ENCODE data around the gene GDF7. TPM values are rescaled to one million over a fixed set of nuclear protein-coding genes. Genes with fewer than 3 reads are reported as not detected.

Gene GDF7
- total RNA-seq = 10 to 100 TPM; 15.9 to 16.4 TPM
- 10 to 100 TPM in 1 of 2 donors, 1 to 10 TPM in 1; 4.1 to 15.6 TPM for polyA plus RNA-seq
- long read RNA-seq, donor 1, partial matches to known transcripts = 0 of 15 reads
- long read RNA-seq, donor 1, other reads (novel, unspliced or antisense) = 15 of 15 reads
- long read RNA-seq, donor 2, full-length matches to known transcripts = 1 of 10 reads
- long read RNA-seq, donor 2, partial matches to known transcripts = 0 of 10 reads
- long read RNA-seq, donor 2, other reads (novel, unspliced or antisense) = 9 of 10 reads

GRCh38 chr2:20666304-20667150 lies at the start of gene GDF7:
TSS of gene GDF7 (plus strand) at chr2:20667144. CDS start at chr2:20667240, 96 bp downstream.
- Histone ChIP-seq H3K4me1 (ENCODE audit: control insufficient read depth in 1 of 2, insufficient read depth in 2 of 2, low read length in 2 of 2) (no peaks in the 10 kb centered on the region), H3K9me3 (ENCODE audit: control insufficient read depth, low read length) (no peaks in the 10 kb centered on the region), H3K27me3 (ENCODE audit: control insufficient read depth in 1 of 2, insufficient read depth in 2 of 2, low read length in 1 of 2) (no peaks in the 10 kb centered on the region), H3K36me3 (ENCODE audit: control insufficient read depth in 1 of 2, insufficient read depth in 2 of 2, low read length in 1 of 2) (peaks cover 0 to 2% of the 10 kb centered on the region in 2 donors), H3K4me3 (ENCODE audit: low read length in 2 of 2) (peak within 1 kb of the TSS; percentile 33 to 74), H3K27ac (ENCODE audit: low read depth in 1 of 2, low read length in 2 of 2) (peak within 1 kb of the TSS; percentile 91 to 96)
- ATAC-seq (ENCODE audit: low FRiP score) (peak; percentile 89), DNase-seq (peak; percentile 93 to 96)
- intact Hi-C loops (cut with DNase I) = loop anchor here in 1 of 2 donors (2.0 kb wide), 1 partner anchor 296 kb away; no protein-coding TSS in a partner anchor
- 0 to 1% methylated on average over 64 to 86 of the region's 86 CpGs for WGBS, 2 donors

- 6 to 9% methylated on average over 14 of the region's 14 CpGs for WGBS, 2 donors
- H3K4me1 ChIP-seq (ENCODE audit: control insufficient read depth in 1 of 2, insufficient read depth in 2 of 2, low read length in 2 of 2) = peaks cover 2 to 5% of the 10 kb centered on the region in 2 donors
- H3K9me3 ChIP-seq (ENCODE audit: control insufficient read depth, low read length) = no peaks in the 10 kb centered on the region
- ATAC-seq (ENCODE audit: low FRiP score) (peak; percentile 92), DNase-seq (peak; percentile 98 to 99)
- intact Hi-C loops (cut with DNase I) = loop anchor here (5.0 to 10.0 kb wide), 4 partner anchors 36 to 171 kb away; partner anchors contain the start of gene RHOB (in 1 of the 2)
- H3K4me3 ChIP-seq (ENCODE audit: low read length in 2 of 2) = no peak overlapping the region
- no peaks in the 10 kb centered on the region for H3K36me3 ChIP-seq (ENCODE audit: control insufficient read depth in 1 of 2, insufficient read depth in 2 of 2, low read length in 1 of 2)
- no peaks in the 10 kb centered on the region for H3K27me3 ChIP-seq (ENCODE audit: control insufficient read depth in 1 of 2, insufficient read depth in 2 of 2, low read length in 1 of 2)
- peak overlapping the region; percentile 89 to 99 for H3K27ac ChIP-seq (ENCODE audit: low read depth in 1 of 2, low read length in 2 of 2)
These were observed 49.0 kb upstream of the GDF7 start for GRCh38 chr2:20617892-20618467.

DNA sequence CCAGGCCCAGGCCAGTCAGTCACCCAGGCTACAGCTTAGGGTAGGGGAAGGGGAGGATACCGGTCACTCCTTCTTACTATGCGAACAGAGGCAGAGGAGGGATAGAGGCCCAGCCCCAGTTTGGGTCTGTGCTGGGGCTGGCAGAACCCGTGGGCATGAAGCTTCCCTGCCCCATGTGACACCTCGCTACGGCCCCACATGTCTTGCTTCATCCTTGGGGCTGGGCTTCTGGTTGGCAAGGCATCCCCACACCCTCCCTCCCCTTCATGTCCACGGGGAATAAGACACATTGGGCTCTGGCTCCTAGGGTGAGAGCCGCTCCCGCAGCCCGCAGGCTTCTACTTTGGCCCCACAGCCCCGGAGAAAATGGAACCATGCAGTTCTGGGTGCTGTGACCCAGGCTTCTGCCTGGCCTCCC lies 48.5 kb upstream of the GDF7 start:
- H3K9me3 ChIP-seq (ENCODE audit: control insufficient read depth, low read length) = no peaks in the 10 kb centered on the region
- no peaks in the 10 kb centered on the region for H3K27me3 ChIP-seq (ENCODE audit: control insufficient read depth in 1 of 2, insufficient read depth in 2 of 2, low read length in 1 of 2)
- peak; percentile 77 to 84 for DNase-seq
- intact Hi-C loops (cut with DNase I) = loop anchor here (5.0 to 10.0 kb wide), 4 partner anchors 36 to 171 kb away; partner anchors contain the start of gene RHOB (in 1 of the 2)
- no peak overlapping the region for H3K4me3 ChIP-seq (ENCODE audit: low read length in 2 of 2)
- H3K27ac ChIP-seq (ENCODE audit: low read depth in 1 of 2, low read length in 2 of 2) = peak overlapping the region; percentile 89 to 99
- no peaks in the 10 kb centered on the region for H3K36me3 ChIP-seq (ENCODE audit: control insufficient read depth in 1 of 2, insufficient read depth in 2 of 2, low read length in 1 of 2)
- peaks cover 2 to 5% of the 10 kb centered on the region in 2 donors for H3K4me1 ChIP-seq (ENCODE audit: control insufficient read depth in 1 of 2, insufficient read depth in 2 of 2, low read length in 2 of 2)
- WGBS, 2 donors = 5 to 10% methylated on average over 10 of the region's 10 CpGs
- peak; percentile 45 for ATAC-seq (ENCODE audit: low FRiP score)

GRCh38 chr2:20618886-20619521 lies 47.9 kb upstream of the GDF7 start:
- intact Hi-C loops (cut with DNase I) = loop anchor here (5.0 to 10.0 kb wide), 4 partner anchors 37 to 172 kb away; partner anchors contain the start of gene RHOB (in 1 of the 2)
- Histone ChIP-seq H3K4me1 (ENCODE audit: control insufficient read depth in 1 of 2, insufficient read depth in 2 of 2, low read length in 2 of 2) (peaks cover 2 to 5% of the 10 kb centered on the region in 2 donors), H3K27me3 (ENCODE audit: control insufficient read depth in 1 of 2, insufficient read depth in 2 of 2, low read length in 1 of 2) (no peaks in the 10 kb centered on the region), H3K27ac (ENCODE audit: low read depth in 1 of 2, low read length in 2 of 2) (peak overlapping the region; percentile 89 to 99), H3K9me3 (ENCODE audit: control insufficient read depth, low read length) (no peaks in the 10 kb centered on the region), H3K4me3 (ENCODE audit: low read length in 2 of 2) (no peak overlapping the region), H3K36me3 (ENCODE audit: control insufficient read depth in 1 of 2, insufficient read depth in 2 of 2, low read length in 1 of 2) (peaks cover 0 to 4% of the 10 kb centered on the region in 2 donors)
- WGBS, 2 donors = 40 to 47% methylated on average over 15 of the region's 15 CpGs
- DNase-seq (peak; percentile 53 to 74), ATAC-seq (ENCODE audit: low FRiP score) (no peak)

GRCh38 chr2:20619624-20620024 lies 47.3 kb upstream of the GDF7 start:
- ATAC-seq (ENCODE audit: low FRiP score) = no peak
- H3K36me3 ChIP-seq (ENCODE audit: control insufficient read depth in 1 of 2, insufficient read depth in 2 of 2, low read length in 1 of 2) = peaks cover 0 to 4% of the 10 kb centered on the region in 2 donors
- no peaks in the 10 kb centered on the region for H3K27me3 ChIP-seq (ENCODE audit: control insufficient read depth in 1 of 2, insufficient read depth in 2 of 2, low read length in 1 of 2)
- intact Hi-C loops (cut with DNase I) = loop anchor here (5.0 to 10.0 kb wide), 4 partner anchors 37 to 172 kb away; partner anchors contain the start of gene RHOB (in 1 of the 2)
- 47 to 55% methylated on average over 13 of the region's 13 CpGs for WGBS, 2 donors
- peak; percentile 50 to 77 for DNase-seq
- H3K4me1 ChIP-seq (ENCODE audit: control insufficient read depth in 1 of 2, insufficient read depth in 2 of 2, low read length in 2 of 2) = peaks cover 0 to under 1% of the 10 kb centered on the region in 2 donors
- peak overlapping the region; percentile 89 to 99 for H3K27ac ChIP-seq (ENCODE audit: low read depth in 1 of 2, low read length in 2 of 2)
- H3K9me3 ChIP-seq (ENCODE audit: control insufficient read depth, low read length) = no peaks in the 10 kb centered on the region
- no peak overlapping the region for H3K4me3 ChIP-seq (ENCODE audit: low read length in 2 of 2)

- H3K4me3 ChIP-seq (ENCODE audit: low read length in 2 of 2) = no peak overlapping the region
- H3K27me3 ChIP-seq (ENCODE audit: control insufficient read depth in 1 of 2, insufficient read depth in 2 of 2, low read length in 1 of 2) = no peaks in the 10 kb centered on the region
- H3K4me1 ChIP-seq (ENCODE audit: control insufficient read depth in 1 of 2, insufficient read depth in 2 of 2, low read length in 2 of 2) = no peaks in the 10 kb centered on the region
- 77 to 82% methylated on average over 8 of the region's 8 CpGs for WGBS, 2 donors
- intact Hi-C loops (cut with DNase I) = no loop called here
- peak overlapping the region in 1 of 2 donors; percentile 7 for H3K27ac ChIP-seq (ENCODE audit: low read depth in 1 of 2, low read length in 2 of 2)
- peak; percentile 41 to 51 for DNase-seq
- ATAC-seq (ENCODE audit: low FRiP score) = no peak
- no peaks in the 10 kb centered on the region for H3K9me3 ChIP-seq (ENCODE audit: control insufficient read depth, low read length)
- peaks cover 0 to 4% of the 10 kb centered on the region in 2 donors for H3K36me3 ChIP-seq (ENCODE audit: control insufficient read depth in 1 of 2, insufficient read depth in 2 of 2, low read length in 1 of 2)
These were observed 46.7 kb upstream of the GDF7 start for GRCh38 chr2:20620271-20620681.

GRCh38 chr2:20620696-20621365 lies 46.1 kb upstream of the GDF7 start:
- DNase-seq (peak in 1 of 2 donors; percentile 67), ATAC-seq (ENCODE audit: low FRiP score) (no peak)
- Histone ChIP-seq H3K9me3 (ENCODE audit: control insufficient read depth, low read length) (no peaks in the 10 kb centered on the region), H3K36me3 (ENCODE audit: control insufficient read depth in 1 of 2, insufficient read depth in 2 of 2, low read length in 1 of 2) (peaks cover 0 to 4% of the 10 kb centered on the region in 2 donors), H3K4me3 (ENCODE audit: low read length in 2 of 2) (no peak overlapping the region), H3K27me3 (ENCODE audit: control insufficient read depth in 1 of 2, insufficient read depth in 2 of 2, low read length in 1 of 2) (no peaks in the 10 kb centered on the region), H3K4me1 (ENCODE audit: control insufficient read depth in 1 of 2, insufficient read depth in 2 of 2, low read length in 2 of 2) (no peaks in the 10 kb centered on the region), H3K27ac (ENCODE audit: low read depth in 1 of 2, low read length in 2 of 2) (peak overlapping the region in 1 of 2 donors; percentile 7)
- intact Hi-C loops (cut with DNase I) = no loop called here
- WGBS, 2 donors = 63 to 72% methylated on average over 4 of the region's 4 CpGs
